GM19397 (cell line): Measurements from ENCODE around the gene MEMO1.
"Not testable (repeated sequence)": the region's sequence is repeated elsewhere in the genome, so short reads cannot be mapped to it uniquely, and the experiment has no call there.

Source experiments
- ATAC-seq: cut with Tn5 transposase; IDR thresholded peaks from one replicate; pipeline ENCODE4 v1.9.1; 2021; ENCODE audit warnings: mild to moderate bottlenecking, moderate library complexity; ENCODE audit not compliant: unreplicated experiment

MEMO1 gene

GRCh38 chr2:31920962-31921361 is 89.8 kb downstream of the MEMO1 start:
- no peak for ATAC-seq

GRCh38 chr2:31919499-31919898 is 91.3 kb downstream of the MEMO1 start:
- no peak for ATAC-seq

GRCh38 chr2:31909661-31910060 is 101.1 kb downstream of the MEMO1 start:
- no peak for ATAC-seq

- not testable (repeated sequence) for ATAC-seq
Observed at GRCh38 chr2:31907491-31907890, 103.3 kb downstream of the MEMO1 start.

- no peak for ATAC-seq
Observed at GRCh38 chr2:31903109-31903780, 107.6 kb downstream of the MEMO1 start.

GRCh38 chr2:31901900-31902299 is 108.9 kb downstream of the MEMO1 start:
- no peak for ATAC-seq

GRCh38 chr2:31900156-31900555 is 110.7 kb downstream of the MEMO1 start:
- not testable (repeated sequence) for ATAC-seq

GRCh38 chr2:31898346-31898745 is 112.5 kb downstream of the MEMO1 start:
- ATAC-seq: not testable (repeated sequence)

GRCh38 chr2:31897340-31897739 is 113.5 kb downstream of the MEMO1 start:
- not testable (repeated sequence) for ATAC-seq

- ATAC-seq: no peak
Observed at GRCh38 chr2:31896293-31896692, 114.5 kb downstream of the MEMO1 start.

GRCh38 chr2:31894656-31895055 is 116.2 kb downstream of the MEMO1 start:
- no peak for ATAC-seq

- ATAC-seq: no peak
Observed at GRCh38 chr2:31893094-31893493, 117.7 kb downstream of the MEMO1 start.

- no peak for ATAC-seq
Observed at GRCh38 chr2:31889044-31889443, 121.8 kb downstream of the MEMO1 start.

GRCh38 chr2:31888550-31888949 is 122.3 kb downstream of the MEMO1 start:
- ATAC-seq: no peak

- ATAC-seq: no peak
Observed at GRCh38 chr2:31886700-31887099, 124.1 kb downstream of the MEMO1 start.

- ATAC-seq: no peak
Observed at GRCh38 chr2:31877008-31877407, 133.8 kb downstream of the MEMO1 start.

GRCh38 chr2:31874071-31874470 is 136.7 kb downstream of the MEMO1 start:
- no peak for ATAC-seq

- no peak for ATAC-seq
Observed at GRCh38 chr2:31865215-31865614, 145.6 kb downstream of the MEMO1 start.

- ATAC-seq: no peak
Observed at GRCh38 chr2:31863867-31864266, 146.9 kb downstream of the MEMO1 start.

GRCh38 chr2:31863015-31863656 is 147.7 kb downstream of the MEMO1 start:
- not testable (repeated sequence) for ATAC-seq

- no peak for ATAC-seq
Observed at GRCh38 chr2:31859959-31860358, 150.8 kb downstream of the MEMO1 start.

- ATAC-seq: no peak
Observed at GRCh38 chr2:31853521-31853920, 157.3 kb downstream of the MEMO1 start.

- ATAC-seq: not testable (repeated sequence)
Observed at GRCh38 chr2:31842150-31842549, 168.7 kb downstream of the MEMO1 start.
